ENCODE data around the gene JMJD4.
A peak's percentile ranks its signal among the peaks of the same experiment; 100 is the strongest.

JMJD4 gene

GRCh38 chr1:227728892-227729143, 6.3 kb downstream of the JMJD4 start:
- Histone ChIP-seq H3K36me3 (ENCODE audit: insufficient read depth) (no peaks in the 10 kb centered on the region), H2AFZ (ENCODE audit: low read depth) (peak overlapping the region; percentile 52; the same call in 1 of the 2 replicates), H3K4me2 (peak overlapping the region; percentile 95), H3K9ac (peak overlapping the region; percentile 45; the same call in 1 of the 2 replicates), H3K4me3 (IDR thresholded peaks at IDR 0.05; ENCODE audit: insufficient read depth, low read depth, low read length) (peak overlapping the region; percentile 8), H4K20me1 (ENCODE audit: insufficient read depth) (no peaks in the 10 kb centered on the region), H3K4me1 (ENCODE audit: low read depth, poor library complexity, severe bottlenecking) (peaks cover 30% of the 10 kb centered on the region), H3K79me2 (ENCODE audit: insufficient read depth, low read depth) (peaks cover 10% of the 10 kb centered on the region), H3K27ac (no peak overlapping the region; the same call in 1 of the 2 replicates), H3K27me3 (ENCODE audit: insufficient read depth, low read depth) (no peaks in the 10 kb centered on the region)
- no peak for TF ChIP-seq CTCF (conservative IDR thresholded peaks at IDR 0.05; ENCODE audit: low read depth, low read length)

DNA sequence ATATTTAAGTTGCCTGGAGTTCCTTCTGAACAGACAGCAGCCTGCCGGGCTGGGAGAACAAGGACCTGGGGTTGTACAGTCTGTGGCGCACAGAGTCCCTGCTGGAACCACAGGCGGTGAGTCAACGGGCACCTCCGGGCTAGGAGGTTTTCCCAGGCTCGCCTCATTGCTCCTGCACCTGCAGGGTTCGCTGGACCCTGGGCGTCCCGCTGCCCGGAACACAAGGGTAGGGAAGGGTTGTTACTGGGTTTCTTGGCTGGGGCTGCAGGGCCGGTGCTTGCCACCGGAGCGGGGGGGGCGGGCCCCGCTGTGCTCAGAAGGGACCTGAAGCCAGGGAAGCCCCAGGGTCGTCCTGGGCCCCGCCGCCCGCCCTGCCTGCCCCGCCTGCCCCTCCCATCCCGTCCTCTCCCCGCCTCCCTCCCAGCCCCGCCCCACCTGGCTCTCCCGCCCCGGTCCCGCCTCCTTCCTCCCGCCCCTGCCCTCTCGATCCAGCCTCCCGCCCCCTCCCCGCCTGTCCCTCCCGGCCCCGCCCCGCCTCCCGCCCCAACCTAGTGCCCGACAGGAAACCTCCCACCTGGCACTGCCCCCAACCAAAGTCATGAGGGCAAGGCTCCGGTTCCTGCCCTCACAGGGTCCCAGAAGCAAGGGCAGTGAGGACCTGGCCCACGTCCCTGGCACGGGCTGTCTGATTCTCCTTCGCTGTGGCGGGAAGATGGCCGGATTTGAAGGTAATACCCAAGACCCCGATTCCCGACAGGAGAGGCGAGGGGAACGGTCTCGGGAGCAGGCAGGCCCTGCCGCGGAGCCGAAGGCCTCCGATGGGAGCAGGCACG, 6.8 kb downstream of the JMJD4 start:
- H3K27ac ChIP-seq = no peak overlapping the region; the same call in 1 of the 2 replicates
- peak overlapping the region; percentile 52 for H2AFZ ChIP-seq (ENCODE audit: low read depth)

GRCh38 chr1:227726924-227727599, 8.0 kb downstream of the JMJD4 start:
- TF ChIP-seq CTCF (conservative IDR thresholded peaks at IDR 0.05; ENCODE audit: low read depth, low read length) = no peak

More for the DNA sequence above, 6.8 kb downstream of the JMJD4 start:
- no peak for TF ChIP-seq CTCF (conservative IDR thresholded peaks at IDR 0.05; ENCODE audit: low read depth, low read length)
- no peaks in the 10 kb centered on the region for H3K27me3 ChIP-seq (ENCODE audit: insufficient read depth, low read depth)
- peak overlapping the region; percentile 45; the same call in 1 of the 2 replicates for H3K9ac ChIP-seq
- H3K79me2 ChIP-seq (ENCODE audit: insufficient read depth, low read depth) = peaks cover 4% of the 10 kb centered on the region; the same call in 1 of the 2 replicates
- peak overlapping the region; percentile 8 for H3K4me3 ChIP-seq (IDR thresholded peaks at IDR 0.05; ENCODE audit: insufficient read depth, low read depth, low read length)
- no peaks in the 10 kb centered on the region for H3K36me3 ChIP-seq (ENCODE audit: insufficient read depth)
- no peaks in the 10 kb centered on the region for H4K20me1 ChIP-seq (ENCODE audit: insufficient read depth)
- peaks cover 30% of the 10 kb centered on the region for H3K4me1 ChIP-seq (ENCODE audit: low read depth, poor library complexity, severe bottlenecking)
- peak overlapping the region; percentile 95 for H3K4me2 ChIP-seq

GRCh38 chr1:227726318-227726717, 8.8 kb downstream of the JMJD4 start:
- H4K20me1 ChIP-seq (ENCODE audit: insufficient read depth) = no peaks in the 10 kb centered on the region
- H3K79me2 ChIP-seq (ENCODE audit: insufficient read depth, low read depth) = no peaks in the 10 kb centered on the region
- no peak overlapping the region for H3K27ac ChIP-seq
- no peaks in the 10 kb centered on the region for H3K36me3 ChIP-seq (ENCODE audit: insufficient read depth)
- H3K4me3 ChIP-seq (IDR thresholded peaks at IDR 0.05; ENCODE audit: insufficient read depth, low read depth, low read length) = no peak overlapping the region
- H3K4me1 ChIP-seq (ENCODE audit: low read depth, poor library complexity, severe bottlenecking) = peaks cover 30% of the 10 kb centered on the region
- no peak overlapping the region for H2AFZ ChIP-seq (ENCODE audit: low read depth)
- TF ChIP-seq CTCF (conservative IDR thresholded peaks at IDR 0.05; ENCODE audit: low read depth, low read length) = no peak
- no peak overlapping the region for H3K4me2 ChIP-seq
- no peaks in the 10 kb centered on the region for H3K27me3 ChIP-seq (ENCODE audit: insufficient read depth, low read depth)
- H3K9ac ChIP-seq = no peak overlapping the region

More at GRCh38 chr1:227726924-227727599, 8.0 kb downstream of the JMJD4 start:
- Histone ChIP-seq H4K20me1 (ENCODE audit: insufficient read depth) (no peaks in the 10 kb centered on the region), H3K79me2 (ENCODE audit: insufficient read depth, low read depth) (no peaks in the 10 kb centered on the region), H3K9ac (no peak overlapping the region), H3K4me1 (ENCODE audit: low read depth, poor library complexity, severe bottlenecking) (peaks cover 30% of the 10 kb centered on the region), H3K27me3 (ENCODE audit: insufficient read depth, low read depth) (no peaks in the 10 kb centered on the region), H3K27ac (no peak overlapping the region), H3K4me3 (IDR thresholded peaks at IDR 0.05; ENCODE audit: insufficient read depth, low read depth, low read length) (no peak overlapping the region), H3K36me3 (ENCODE audit: insufficient read depth) (no peaks in the 10 kb centered on the region), H2AFZ (ENCODE audit: low read depth) (no peak overlapping the region), H3K4me2 (peak overlapping the region; percentile 77; the same call in 1 of the 2 replicates)
